Endodermal cell (in vitro differentiated cells): ENCODE results near the gene IZUMO1. TPM values are rescaled to one million over a fixed set of nuclear protein-coding genes. Genes with fewer than 3 reads are reported as not detected.

Experiments used
- DNase-seq: peaks from one replicate; pipeline ENCODE4 v3.0.0-alpha.2; 2017
- H3K27ac ChIP-seq: 2 replicates; pipeline ENCODE4 v1.5.1; 2013; ENCODE audit warnings: mild to moderate bottlenecking, low read depth, low read length, moderate library complexity
- H3K27me3 ChIP-seq: 2 replicates; pipeline ENCODE4 v1.6.1; 2013; ENCODE audit warnings: mild to moderate bottlenecking, low read length, moderate library complexity; ENCODE audit not compliant: insufficient read depth, control insufficient read depth, poor library complexity, severe bottlenecking
- H3K36me3 ChIP-seq: 2 replicates; pipeline ENCODE4 v1.7.0; 2013; ENCODE audit warnings: mild to moderate bottlenecking, low read length, moderate library complexity; ENCODE audit not compliant: control insufficient read depth, insufficient read depth
- H3K4me1 ChIP-seq: one replicate; pipeline ENCODE4 v1.7.0; 2013; ENCODE audit warnings: low read length; ENCODE audit not compliant: control insufficient read depth, insufficient read depth
- H3K4me3 ChIP-seq: 2 replicates; pipeline ENCODE4 v1.5.1; 2013; ENCODE audit warnings: mild to moderate bottlenecking, low read length, moderate library complexity
- H3K9ac ChIP-seq: 2 replicates; pipeline ENCODE4 v1.6.1; 2013; ENCODE audit warnings: mild to moderate bottlenecking, low read length, moderate library complexity; ENCODE audit not compliant: poor library complexity, severe bottlenecking; ENCODE audit errors: extremely low read depth
- H3K9me3 ChIP-seq: 2 replicates; pipeline ENCODE4 v1.6.1; 2013; ENCODE audit warnings: mild to moderate bottlenecking, low read length, moderate library complexity; ENCODE audit not compliant: control insufficient read depth
- H3K27ac Mint-ChIP-seq: 2 replicates; pipeline ENCODE4 v1.8.0; 2020; ENCODE audit warnings: mixed read lengths
- H3K27me3 Mint-ChIP-seq: 2 replicates; pipeline ENCODE4 v1.8.0; 2021; ENCODE audit warnings: mild to moderate bottlenecking, mixed read lengths; ENCODE audit not compliant: insufficient read depth
- H3K36me3 Mint-ChIP-seq: 2 replicates; pipeline ENCODE4 v1.8.0; 2020; ENCODE audit warnings: low read depth, mixed read lengths
- H3K4me1 Mint-ChIP-seq: 2 replicates; pipeline ENCODE4 v1.8.0; 2020; ENCODE audit warnings: mixed read lengths
- H3K4me3 Mint-ChIP-seq: 2 replicates; pipeline ENCODE4 v1.8.0; 2020; ENCODE audit warnings: mild to moderate bottlenecking, moderate library complexity, mixed read lengths
- H3K9me3 Mint-ChIP-seq: 2 replicates; pipeline ENCODE4 v1.8.0; 2020; ENCODE audit warnings: mild to moderate bottlenecking, mixed read lengths
- WGBS, 2 experiments: methylation state at CpG; one replicate each; pipeline versions ENCODE4 v1.1.5 to v1.1.7; 2013; ENCODE audit warnings: missing lambda C conversion rate in 2 of 2, mixed read lengths in 1 of 2; ENCODE audit not compliant: insufficient coverage in 1 of 2, insufficient read length in 1 of 2; 5-methylcytosine and 5-hydroxymethylcytosine counted together
- total RNA-seq, 2 donors: library from RNA; stranded (reverse); fragmentation: NEBNext Ultra II Directional in 1 of 2; extraction: Animal tissue kit (Norgen Biotek cat#: 25700) in 1 of 2; gene quantifications; 2 replicates in 1 of 2; 3 replicates in 1 of 2; pipeline ENCODE4 v1.2.1, GENCODE V29; 2021
- TF ChIP-seq, protein P1 (sequence below): fragments of 200-600 bp; sonication (generic); conservative IDR thresholded peaks from 2 replicates; pipeline ENCODE4 v1.5.0; 2021; ENCODE audit warnings: antibody characterized with exemption, mild to moderate bottlenecking

Gene IZUMO1
- total RNA-seq, 2 donors from 2014 or later, result 0.22 to 0.80 TPM

DNA sequence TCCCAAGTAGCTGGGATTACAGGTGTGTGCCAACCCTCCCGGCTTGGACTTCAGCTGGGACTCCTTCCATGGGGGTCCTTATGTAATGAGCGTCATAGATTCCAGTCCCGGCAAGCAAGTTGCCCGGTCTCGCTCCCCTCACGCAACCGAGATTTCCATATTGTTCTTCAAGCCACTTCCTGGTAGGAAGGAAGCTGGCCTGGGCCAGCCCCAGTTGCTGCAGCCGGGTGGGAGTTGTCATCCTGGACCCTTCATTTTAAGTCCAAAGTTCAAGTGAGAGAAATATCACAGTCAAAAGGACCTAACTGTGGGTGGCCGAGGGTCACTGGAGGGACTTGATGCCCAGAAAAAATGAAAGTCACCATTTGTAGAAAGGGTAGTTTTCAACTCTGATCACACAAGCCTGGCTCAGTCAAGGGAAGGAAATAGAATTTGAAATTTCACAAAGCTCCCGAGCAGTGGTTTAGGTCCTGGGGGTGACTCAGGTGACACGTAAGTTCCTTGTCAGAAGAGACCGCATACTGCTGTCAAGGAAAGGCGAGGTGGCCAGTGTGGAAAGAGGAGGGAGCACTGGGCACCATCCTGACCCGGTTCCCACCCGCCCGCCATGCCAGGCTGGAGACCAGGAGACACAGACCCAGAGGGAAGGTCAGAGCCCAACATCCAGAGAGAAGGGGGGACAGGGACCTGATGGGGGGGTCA lies 13.9 kb upstream of the IZUMO1 start:
- Histone ChIP-seq H3K4me1 (no peaks in the 10 kb centered on the region), H3K27me3 (peaks cover 6% of the 10 kb centered on the region), H3K27ac (no peak overlapping the region), H3K4me3 (no peak overlapping the region), H3K9me3 (no peaks in the 10 kb centered on the region), H3K9ac (no peak overlapping the region), H3K36me3 (no peaks in the 10 kb centered on the region)
- Mint-ChIP-seq H3K9me3 (no peaks in the 10 kb centered on the region), H3K27ac (no peak overlapping the region), H3K4me3 (no peak overlapping the region), H3K27me3 (peaks cover 48% of the 10 kb centered on the region), H3K36me3 (no peaks in the 10 kb centered on the region), H3K4me1 (no peaks in the 10 kb centered on the region)
- DNase-seq, result no peak
- TF ChIP-seq, protein P1, sequence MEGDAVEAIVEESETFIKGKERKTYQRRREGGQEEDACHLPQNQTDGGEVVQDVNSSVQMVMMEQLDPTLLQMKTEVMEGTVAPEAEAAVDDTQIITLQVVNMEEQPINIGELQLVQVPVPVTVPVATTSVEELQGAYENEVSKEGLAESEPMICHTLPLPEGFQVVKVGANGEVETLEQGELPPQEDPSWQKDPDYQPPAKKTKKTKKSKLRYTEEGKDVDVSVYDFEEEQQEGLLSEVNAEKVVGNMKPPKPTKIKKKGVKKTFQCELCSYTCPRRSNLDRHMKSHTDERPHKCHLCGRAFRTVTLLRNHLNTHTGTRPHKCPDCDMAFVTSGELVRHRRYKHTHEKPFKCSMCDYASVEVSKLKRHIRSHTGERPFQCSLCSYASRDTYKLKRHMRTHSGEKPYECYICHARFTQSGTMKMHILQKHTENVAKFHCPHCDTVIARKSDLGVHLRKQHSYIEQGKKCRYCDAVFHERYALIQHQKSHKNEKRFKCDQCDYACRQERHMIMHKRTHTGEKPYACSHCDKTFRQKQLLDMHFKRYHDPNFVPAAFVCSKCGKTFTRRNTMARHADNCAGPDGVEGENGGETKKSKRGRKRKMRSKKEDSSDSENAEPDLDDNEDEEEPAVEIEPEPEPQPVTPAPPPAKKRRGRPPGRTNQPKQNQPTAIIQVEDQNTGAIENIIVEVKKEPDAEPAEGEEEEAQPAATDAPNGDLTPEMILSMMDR, result no peak
- WGBS, 2 experiments, result 93% methylated on average over 12 to 16 of the region's 16 CpGs

DNA sequence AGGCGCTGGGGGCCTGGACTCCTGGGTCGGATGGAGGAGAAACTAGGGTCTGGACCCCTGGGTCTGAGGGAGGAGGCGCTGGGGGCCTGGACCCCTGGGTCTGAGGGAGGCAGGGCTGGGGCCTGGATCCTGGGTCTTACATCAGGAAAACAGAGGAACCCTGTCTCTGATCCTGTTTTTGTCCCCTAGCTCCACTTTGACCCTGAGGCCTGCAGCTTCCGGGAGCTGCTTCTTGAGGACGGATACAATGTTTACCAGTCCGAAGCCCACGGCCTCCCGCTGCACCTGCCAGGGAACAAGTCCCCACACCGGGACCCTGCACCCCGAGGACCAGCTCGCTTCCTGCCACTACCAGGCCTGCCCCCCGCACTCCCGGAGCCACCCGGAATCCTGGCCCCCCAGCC lies 11.0 kb upstream of the IZUMO1 start:
- DNase-seq, result no peak
- H3K27me3 ChIP-seq, result peaks cover 15% of the 10 kb centered on the region
- H3K9ac ChIP-seq, result no peak overlapping the region
- H3K9me3 ChIP-seq, result no peaks in the 10 kb centered on the region
- Mint-ChIP-seq H3K9me3 (no peaks in the 10 kb centered on the region), H3K27me3 (peaks cover 49% of the 10 kb centered on the region), H3K36me3 (no peaks in the 10 kb centered on the region), H3K4me3 (no peak overlapping the region), H3K27ac (no peak overlapping the region), H3K4me1 (peaks cover 7% of the 10 kb centered on the region)
- H3K4me1 ChIP-seq, result no peaks in the 10 kb centered on the region
- H3K4me3 ChIP-seq, result no peak overlapping the region
- no peaks in the 10 kb centered on the region for H3K36me3 ChIP-seq
- TF ChIP-seq, protein P1, result no peak
- no peak overlapping the region for H3K27ac ChIP-seq
- 93 to 97% methylated on average over 10 to 14 of the region's 14 CpGs for whole genome bisulfite sequencing, 2 experiments

GRCh38 chr19:48757089-48757675 lies 10.5 kb upstream of the IZUMO1 start:
- TF ChIP-seq, protein P1, result no peak
- no peak overlapping the region for H3K27ac ChIP-seq
- 92 to 94% methylated on average over 8 to 12 of the region's 12 CpGs for WGBS, 2 experiments
- H3K9me3 ChIP-seq, result no peaks in the 10 kb centered on the region
- H3K9ac ChIP-seq, result no peak overlapping the region
- Mint-ChIP-seq H3K9me3 (no peaks in the 10 kb centered on the region), H3K36me3 (no peaks in the 10 kb centered on the region), H3K4me1 (peaks cover 7% of the 10 kb centered on the region), H3K4me3 (no peak overlapping the region), H3K27ac (no peak overlapping the region), H3K27me3 (peaks cover 43% of the 10 kb centered on the region)
- no peak overlapping the region for H3K4me3 ChIP-seq
- H3K27me3 ChIP-seq, result peaks cover 11% of the 10 kb centered on the region
- H3K36me3 ChIP-seq, result no peaks in the 10 kb centered on the region
- DNase-seq, result no peak
- H3K4me1 ChIP-seq, result no peaks in the 10 kb centered on the region
